ENCODE measurements around the gene CCDC175.

CCDC175 gene

DNA sequence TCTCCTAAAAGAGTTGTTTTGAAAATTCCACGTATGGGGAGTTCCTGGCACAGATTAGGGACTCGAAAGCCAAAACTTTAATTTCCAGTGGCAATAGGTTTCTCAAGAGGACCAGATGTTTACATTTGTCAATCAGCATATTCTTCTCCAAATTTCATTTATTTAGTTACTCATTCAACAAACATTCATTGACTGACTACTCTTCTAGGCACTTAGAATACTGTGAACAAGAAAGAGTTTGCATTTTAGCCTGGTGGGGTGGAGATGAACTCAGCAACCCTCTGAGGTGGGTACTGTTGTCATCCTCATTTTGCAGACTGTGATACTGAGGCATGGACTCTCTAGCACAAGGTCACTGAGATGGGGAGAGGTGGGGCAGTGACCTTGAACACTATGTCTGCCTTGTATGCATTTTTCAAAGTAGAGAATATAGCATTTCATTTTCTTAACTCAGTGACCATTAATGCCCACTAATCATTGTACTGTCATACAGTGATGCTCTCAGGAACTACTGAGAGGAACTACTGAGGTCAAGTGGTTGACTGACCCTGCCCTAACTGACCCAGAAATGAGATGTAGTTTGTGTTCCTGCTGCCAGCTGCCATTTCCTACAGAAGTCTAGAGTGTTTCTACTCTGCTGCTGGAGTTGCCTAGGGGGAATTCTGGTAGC is 94.6 kb downstream of the CCDC175 start:
- DNase-seq = no peak

DNA sequence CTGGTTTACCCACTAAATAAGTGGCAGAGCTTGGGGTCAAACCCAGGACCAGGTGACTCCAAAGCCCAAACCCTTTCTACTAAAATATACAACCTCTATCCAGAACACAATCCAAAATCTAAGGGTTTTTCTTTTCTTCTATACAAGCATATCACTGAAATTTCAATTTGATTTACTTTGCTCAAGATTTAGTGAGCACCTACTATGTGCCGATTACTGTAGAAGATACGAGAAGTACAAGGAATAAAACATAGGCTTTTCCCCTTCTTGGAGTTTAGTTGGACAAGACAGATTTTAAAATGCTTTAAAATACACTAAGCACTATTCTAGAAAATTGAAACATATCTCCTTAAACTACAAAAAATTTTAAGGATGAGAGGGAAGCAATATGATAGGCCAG is 95.2 kb downstream of the CCDC175 start:
- DNase-seq = no peak

DNA sequence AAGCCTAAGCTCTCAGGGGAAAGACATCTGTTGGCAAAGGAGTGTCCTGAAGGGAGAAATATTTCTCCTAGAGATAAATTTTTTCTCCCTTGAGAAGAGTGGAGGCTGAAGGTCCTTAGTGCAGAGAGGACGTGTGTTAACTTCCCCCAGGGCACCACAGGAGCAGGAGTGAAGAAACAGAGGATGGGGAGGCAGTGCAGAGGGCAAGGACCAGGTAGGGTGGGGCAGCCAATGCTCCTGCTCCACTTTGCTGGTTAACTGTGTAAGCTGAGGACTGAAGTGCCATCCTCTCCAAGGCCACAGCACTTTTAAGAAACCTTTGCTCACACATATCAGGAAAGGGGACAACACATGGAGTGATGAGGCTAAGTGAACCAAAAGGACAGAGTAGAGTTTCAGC is 96.4 kb downstream of the CCDC175 start:
- no peak for DNase-seq

DNA sequence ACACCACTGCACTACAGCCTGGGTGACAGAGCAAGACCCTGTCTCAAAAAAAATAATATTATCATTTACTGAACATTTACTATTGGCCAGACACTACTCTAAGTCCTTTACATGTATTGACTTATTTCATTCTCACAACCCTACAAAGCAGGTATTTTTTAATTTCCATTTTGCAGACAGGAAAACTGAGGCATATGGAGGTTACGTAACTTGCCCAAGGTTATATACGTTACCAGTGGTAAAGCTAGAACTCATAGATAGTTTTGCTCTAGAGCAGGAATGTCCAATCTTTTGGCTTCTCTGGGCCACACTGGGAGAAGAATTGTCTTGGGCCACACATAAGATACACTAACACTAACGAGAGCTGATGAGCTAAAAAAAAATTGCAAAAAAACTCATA is 98.1 kb downstream of the CCDC175 start:
- DNase-seq = no peak

DNA sequence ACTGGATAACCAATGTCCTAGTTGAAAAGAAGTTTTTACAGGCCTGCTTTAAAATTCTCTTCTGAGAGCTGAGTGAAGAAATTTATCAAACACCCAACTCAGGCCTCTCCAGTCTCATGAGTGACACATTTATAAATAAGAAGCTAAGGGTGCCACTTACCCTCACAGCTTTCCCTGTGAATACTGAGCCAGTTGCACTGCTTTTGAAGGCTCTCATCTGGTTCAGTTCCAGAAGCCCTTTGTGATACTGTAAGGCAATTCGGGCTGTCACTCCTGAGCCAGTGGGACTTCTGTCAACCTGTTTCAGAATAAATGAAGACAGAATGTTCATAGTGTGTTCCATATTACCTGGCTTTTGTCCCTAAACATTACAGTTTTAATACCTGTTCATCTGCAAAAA is 100.9 kb downstream of the CCDC175 start:
- DNase-seq = no peak

DNA sequence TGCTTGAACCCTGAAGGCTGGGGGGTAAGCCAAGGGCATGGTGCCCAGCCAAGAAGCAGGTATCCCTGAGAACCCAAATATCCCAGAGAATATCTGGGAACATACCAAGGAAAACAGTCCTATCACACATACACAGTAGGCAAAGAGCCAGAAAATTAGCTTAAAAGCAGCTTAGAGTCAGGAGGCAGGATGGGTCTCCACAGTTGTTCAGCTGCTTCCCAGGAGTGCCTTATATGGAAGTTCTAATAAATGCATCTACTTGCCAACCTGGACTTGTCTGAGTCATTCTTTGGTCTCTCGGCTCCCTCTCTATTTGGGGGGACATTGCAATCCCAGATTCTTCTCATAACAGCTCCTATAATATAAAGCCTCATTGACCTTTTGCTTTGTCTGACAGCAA is 102.4 kb downstream of the CCDC175 start:
- no peak for DNase-seq

DNA sequence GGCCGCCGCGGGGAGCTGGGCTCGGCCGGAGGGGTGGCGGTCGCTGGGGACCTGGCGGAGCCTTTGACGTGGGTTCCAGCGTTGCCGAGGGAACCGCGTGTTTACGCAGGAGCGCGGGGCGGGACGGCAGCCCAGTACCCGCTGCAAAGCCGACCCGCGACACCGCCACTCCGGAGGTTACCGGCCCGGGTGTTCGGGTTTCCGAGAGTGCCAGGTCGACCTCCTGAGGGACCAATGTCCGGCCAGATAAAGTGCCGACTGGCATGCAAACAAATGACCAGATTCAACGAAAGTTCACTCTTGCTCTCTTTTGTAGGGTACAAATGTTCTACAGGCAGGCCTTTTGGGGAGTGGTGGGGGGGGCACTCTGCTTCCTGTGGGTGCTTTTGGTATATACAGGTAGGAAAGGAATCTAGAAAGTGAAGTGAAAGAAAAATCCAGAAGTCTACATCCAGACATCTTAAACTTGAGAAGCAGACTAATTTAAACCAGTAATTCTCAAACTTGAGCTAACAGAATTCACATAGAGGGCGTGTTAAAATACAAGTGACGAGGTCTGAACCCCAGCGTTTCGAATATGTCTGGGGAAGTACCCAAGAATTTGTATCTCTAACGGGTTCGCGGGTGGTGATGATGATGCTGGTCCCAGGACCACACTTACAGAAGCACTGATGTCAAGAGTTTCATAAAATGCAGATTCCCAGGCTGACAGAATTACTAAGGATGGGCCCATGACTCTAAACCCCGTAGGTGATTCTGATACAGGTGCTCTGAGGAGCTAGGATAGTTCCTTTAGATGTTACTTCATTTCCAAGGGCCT is 111.1 kb downstream of the CCDC175 start, which contains the start of gene GPR135:
Gene GPR135, minus strand, starts transcription at position 65 of the 820 bp plus-strand sequence. CDS start 154 bp downstream, outside the sequence.
- DNase-seq = peak in 1 of 2 experiments; percentile 82

DNA sequence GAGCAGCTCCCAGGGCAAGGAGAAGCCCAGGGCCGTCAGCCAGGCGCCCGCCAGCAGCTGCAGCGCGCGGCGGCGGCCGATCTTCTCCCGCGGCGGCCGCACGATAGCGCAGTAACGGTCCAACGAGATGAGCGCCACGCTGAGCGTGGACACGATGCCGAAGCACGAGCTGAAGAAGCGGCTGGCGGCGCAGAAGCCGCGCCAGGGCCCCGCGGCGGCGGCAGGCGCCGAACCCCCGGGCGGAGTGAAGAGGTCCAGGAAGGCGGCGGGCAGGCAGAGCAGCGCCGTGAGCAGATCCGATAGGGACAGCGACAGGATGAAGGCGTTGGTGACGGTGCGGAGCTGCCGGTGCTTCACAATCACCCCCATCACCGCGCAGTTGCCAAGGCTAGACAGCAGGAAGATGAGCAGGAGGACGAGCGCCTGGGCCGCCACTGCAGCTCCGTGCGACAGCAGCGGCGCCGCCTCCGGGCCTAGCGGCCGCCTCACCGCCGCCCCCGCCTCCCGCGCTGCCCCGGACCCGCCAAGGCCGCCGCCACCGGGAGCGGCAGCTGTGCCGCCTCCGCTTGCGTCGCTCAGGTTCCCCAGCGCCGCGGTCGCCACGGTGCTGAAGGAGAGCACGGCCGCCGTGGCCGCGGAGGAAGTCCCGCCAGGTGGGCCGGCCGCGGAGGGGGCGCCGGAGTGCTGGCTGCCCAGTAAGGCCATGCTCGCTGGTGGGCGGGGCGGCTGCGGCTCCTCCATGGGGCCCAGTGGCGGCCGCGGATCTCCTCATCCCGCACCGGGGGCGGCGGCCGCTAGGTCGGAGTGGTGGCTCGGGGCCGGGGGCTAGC is 111.9 kb downstream of the CCDC175 start:
- DNase-seq = peak; percentile 34 to 89

DNA sequence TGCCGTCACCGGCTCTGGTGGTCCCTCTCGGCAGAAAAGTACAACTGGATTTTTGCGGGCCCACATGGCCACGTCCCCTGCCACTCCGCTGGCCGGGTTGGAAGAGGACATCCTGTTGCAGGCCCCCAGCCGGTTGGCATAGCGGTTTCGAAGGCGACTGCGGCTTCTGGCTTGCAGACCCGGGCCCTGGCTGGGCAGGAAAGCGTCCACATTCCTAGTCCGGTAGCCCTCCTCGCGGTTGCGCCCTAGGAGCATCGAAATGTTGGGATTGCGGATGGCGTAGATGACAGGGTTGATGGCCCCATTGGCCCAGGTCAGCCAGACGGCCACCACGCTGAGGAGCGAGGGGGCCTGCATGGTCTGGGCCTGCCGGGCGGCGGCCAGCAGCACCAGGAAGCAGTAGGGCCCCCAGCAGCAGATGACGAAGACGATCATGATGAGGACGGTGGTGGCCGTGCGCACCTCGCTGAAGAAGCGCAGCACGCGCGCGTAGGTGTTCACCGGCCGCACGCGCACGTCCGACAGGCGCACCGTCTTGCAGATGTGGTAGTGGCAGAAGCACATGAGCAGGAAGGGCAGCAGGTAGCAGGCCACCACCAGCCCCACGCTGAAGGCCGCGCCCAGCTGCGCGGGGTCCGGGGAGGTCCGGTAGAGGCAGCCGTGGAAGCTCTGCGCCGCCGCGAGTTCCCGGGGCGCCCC is 112.7 kb downstream of the CCDC175 start:
- peak; percentile 34 to 82 for DNase-seq

DNA sequence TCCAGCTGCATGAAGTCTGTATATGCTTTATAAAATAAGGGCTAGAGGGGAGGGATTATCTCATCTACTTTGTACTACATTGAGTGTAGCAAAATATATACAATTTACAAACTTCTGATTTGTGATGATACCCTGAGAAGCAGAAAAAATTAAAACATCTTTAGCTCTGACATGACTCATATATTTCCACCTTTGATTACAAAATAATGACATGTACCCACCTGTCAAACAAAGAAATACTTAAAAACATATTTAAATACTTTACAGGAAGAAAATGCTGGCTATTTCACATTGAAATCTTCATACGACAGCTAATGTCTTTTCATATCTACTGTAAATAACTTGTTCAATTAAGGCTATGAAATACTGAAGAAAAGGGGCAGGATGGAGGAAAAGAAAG is 114.7 kb downstream of the CCDC175 start:
- no peak for DNase-seq

DNA sequence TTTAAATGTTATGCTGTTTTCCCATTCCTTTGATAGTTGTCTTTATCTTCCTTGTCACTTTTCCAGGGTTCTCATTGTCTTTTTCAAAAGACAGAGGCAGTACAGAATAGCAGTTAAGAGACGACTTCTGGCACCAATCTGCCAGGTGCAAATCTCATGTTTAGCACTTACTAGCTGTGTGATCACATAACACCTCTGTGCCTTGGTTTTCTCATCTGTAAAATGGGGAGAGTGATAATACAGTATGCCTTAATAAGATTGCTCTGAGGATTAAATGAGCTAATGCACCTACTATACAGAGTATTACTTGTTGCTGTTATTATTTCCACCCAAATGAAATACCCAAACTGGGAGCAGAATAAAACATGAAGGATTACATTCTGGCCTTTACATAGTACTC is 116.2 kb downstream of the CCDC175 start:
- DNase-seq = no peak

DNA sequence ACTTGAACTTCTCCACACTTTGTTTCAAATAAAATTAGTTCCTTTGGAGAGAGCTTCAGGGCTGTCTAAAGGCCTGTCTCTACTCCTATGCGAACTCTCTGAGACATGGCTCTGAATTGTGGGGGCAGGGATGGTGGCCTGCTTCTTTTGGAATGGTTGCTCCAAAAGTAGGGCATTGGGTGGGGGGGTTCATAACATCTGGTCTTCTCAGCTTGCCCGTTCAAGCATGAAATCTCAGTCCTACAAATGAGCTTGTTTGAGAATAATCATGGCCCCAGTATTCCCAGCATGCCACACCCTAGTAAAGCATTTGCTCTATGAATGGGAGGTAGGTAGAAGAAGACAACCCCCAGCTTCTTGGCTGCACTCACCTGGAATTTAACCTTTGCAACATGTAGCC is 118.1 kb downstream of the CCDC175 start:
- no peak for DNase-seq

DNA sequence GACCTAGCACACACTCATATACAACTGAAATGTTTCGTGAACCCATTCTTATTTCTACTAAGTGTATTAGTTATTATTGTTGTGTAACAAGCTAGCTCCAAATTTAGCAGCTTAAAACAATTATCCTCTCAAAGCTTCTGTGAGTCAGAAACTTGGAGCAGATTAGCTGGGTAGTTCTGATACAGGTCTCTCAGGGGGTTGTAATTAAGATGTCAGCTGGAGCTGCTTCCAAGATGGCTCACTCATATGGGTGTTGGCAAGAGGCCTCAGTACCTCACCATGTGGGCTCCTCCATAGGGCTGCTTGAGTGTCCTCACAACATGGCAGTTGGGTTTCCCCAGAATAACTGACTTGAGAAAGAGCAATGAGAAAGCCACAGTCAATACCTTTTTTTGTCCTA is 121.2 kb downstream of the CCDC175 start:
- no peak for DNase-seq

All from NCI-H526 (cell line).